Ascending aorta (tissue), 2 donors: ENCODE data around the gene EIPR1. TPM values are rescaled to one million over a fixed set of nuclear protein-coding genes. Genes with fewer than 3 reads are reported as not detected.

ENCODE experiments used
- DNase-seq, 2 donors: peaks; one replicate each; pipeline ENCODE4 v3.0.0-alpha.2; 2019; ENCODE audit warnings: low spot score in 2 of 2
- H3K27ac ChIP-seq, 2 donors: fragments of 200-600 bp; sonication (generic); one replicate each; pipeline ENCODE4 v1.5.1; 2016 to 2017; ENCODE audit warnings: mild to moderate bottlenecking in 1 of 2
- H3K27me3 ChIP-seq: fragments of 200-600 bp; sonication (generic); one replicate; pipeline ENCODE4 v1.5.1; 2017
- H3K36me3 ChIP-seq, 2 donors: fragments of 200-600 bp; sonication (generic); one replicate each; pipeline ENCODE4 v1.5.1; 2016
- H3K4me1 ChIP-seq, 2 donors: fragments of 200-600 bp; sonication (generic); one replicate each; pipeline ENCODE4 v1.5.1; 2016 to 2017; ENCODE audit warnings: mild to moderate bottlenecking in 1 of 2
- H3K4me3 ChIP-seq, 2 donors: fragments of 200-600 bp; sonication (generic); one replicate each; pipeline ENCODE4 v1.5.1; 2016 to 2017; ENCODE audit warnings: mild to moderate bottlenecking in 1 of 2
- H3K9me3 ChIP-seq, 2 donors: fragments of 200-600 bp; sonication (generic); one replicate each; pipeline ENCODE4 v1.5.1; 2016
- intact Hi-C: fragments of 100-400 bp; cut with DNase I; formaldehyde crosslinking; loops from one replicate; pipeline ENCODE4 v1.15.1; 2023
- total RNA-seq: library from RNA; depleted of rRNA; stranded (reverse); fragments of >200 nt; gene quantifications from one replicate; pipeline ENCODE4 v1.1.0, GENCODE V29; 2016
- TF ChIP-seq, protein P1 (sequence below), 3 experiments: fragments of 200-600 bp in 2 of 3; fragments of 450-650 bp in 1 of 3; sonication (generic) in 2 of 3; IDR thresholded peaks; one replicate each; pipeline ENCODE4 v1.5.1; 2016 to 2019; ENCODE audit warnings: antibody characterized with exemption in 3 of 3, mild to moderate bottlenecking in 1 of 3, moderate library complexity in 1 of 3

The EIPR1 gene
- total RNA-seq, 1 donor from 2014 or later: 14.5 TPM

DNA sequence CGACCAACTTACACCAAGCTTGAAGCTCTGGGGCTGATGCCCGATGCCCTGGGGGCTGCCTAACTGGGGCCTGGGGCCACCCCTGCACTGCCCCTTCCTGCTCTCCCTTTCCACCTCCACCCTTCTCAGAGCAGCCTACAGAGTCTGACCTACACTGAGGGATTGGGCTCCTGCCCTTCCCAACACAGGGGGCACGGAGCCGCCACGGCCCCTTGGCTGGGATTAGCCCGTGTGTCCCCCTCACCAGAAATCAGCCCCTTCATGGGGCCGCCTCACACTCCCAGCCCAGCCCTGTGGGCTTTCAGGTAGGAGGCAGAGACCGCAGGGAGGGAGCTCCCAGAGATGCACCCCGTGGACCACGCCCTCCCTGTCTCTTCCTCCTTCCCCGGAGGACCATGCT lies 198.0 kb downstream of the EIPR1 start:
- Histone ChIP-seq H3K27me3 (no peaks in the 10 kb centered on the region), H3K9me3 (no peaks in the 10 kb centered on the region), H3K27ac (no peak overlapping the region), H3K4me1 (no peaks in the 10 kb centered on the region), H3K4me3 (no peak overlapping the region), H3K36me3 (peaks cover 0 to 5% of the 10 kb centered on the region in 2 donors)
- TF ChIP-seq, protein P1, sequence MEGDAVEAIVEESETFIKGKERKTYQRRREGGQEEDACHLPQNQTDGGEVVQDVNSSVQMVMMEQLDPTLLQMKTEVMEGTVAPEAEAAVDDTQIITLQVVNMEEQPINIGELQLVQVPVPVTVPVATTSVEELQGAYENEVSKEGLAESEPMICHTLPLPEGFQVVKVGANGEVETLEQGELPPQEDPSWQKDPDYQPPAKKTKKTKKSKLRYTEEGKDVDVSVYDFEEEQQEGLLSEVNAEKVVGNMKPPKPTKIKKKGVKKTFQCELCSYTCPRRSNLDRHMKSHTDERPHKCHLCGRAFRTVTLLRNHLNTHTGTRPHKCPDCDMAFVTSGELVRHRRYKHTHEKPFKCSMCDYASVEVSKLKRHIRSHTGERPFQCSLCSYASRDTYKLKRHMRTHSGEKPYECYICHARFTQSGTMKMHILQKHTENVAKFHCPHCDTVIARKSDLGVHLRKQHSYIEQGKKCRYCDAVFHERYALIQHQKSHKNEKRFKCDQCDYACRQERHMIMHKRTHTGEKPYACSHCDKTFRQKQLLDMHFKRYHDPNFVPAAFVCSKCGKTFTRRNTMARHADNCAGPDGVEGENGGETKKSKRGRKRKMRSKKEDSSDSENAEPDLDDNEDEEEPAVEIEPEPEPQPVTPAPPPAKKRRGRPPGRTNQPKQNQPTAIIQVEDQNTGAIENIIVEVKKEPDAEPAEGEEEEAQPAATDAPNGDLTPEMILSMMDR (IDR thresholded peaks at IDR 0.05): no peak
- no peak for DNase-seq
- intact Hi-C loops: no loop called here

DNA sequence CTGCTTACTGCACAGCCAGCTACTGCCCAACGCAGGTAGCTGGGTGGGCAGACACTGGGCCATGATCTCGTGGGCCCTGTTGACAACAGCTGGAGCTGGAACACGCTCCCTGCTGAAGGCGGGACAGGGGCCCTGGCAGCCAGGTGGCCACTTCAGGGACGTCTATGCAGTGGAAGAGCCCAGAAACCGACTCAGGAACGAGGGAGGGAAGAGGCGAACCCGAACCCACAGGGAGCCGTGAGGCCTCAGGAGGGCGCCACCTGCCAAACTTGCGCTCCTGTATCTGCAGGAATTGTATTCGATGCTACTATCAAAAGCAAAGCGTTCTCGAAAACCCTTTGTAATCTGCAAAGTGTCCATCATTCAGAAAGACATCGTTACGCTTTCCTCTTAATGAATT lies 198.4 kb downstream of the EIPR1 start:
- TF ChIP-seq, protein P1 (IDR thresholded peaks at IDR 0.05): no peak
- Histone ChIP-seq H3K4me3 (no peak overlapping the region), H3K27me3 (no peaks in the 10 kb centered on the region), H3K36me3 (peaks cover 0 to 5% of the 10 kb centered on the region in 2 donors), H3K9me3 (no peaks in the 10 kb centered on the region), H3K4me1 (no peaks in the 10 kb centered on the region), H3K27ac (no peak overlapping the region)
- intact Hi-C loops: no loop called here
- no peak for DNase-seq

DNA sequence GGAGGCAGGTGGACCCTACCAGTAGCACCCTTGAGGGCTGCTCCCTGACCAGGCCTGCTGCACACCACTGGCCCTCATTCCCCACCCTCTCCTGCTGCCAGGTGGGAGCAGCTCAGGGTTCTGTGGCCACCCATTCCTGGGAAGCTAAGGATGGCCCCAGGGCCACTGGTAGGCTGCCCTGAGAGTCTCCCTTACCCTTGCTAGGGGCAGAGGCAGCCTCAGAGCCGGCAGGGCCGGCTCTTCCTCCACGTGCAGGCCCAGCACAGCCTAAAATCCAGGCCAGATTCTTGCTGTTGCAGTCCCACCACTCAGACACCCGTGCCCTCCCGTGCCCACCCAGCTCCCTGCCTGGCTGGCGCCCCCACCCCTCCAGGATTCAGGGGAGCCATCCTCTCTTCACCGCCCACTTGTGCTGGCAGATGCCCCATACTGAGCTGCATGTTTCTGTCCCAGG lies 199.0 kb downstream of the EIPR1 start:
- no peak for DNase-seq
- Histone ChIP-seq H3K9me3 (no peaks in the 10 kb centered on the region), H3K27ac (no peak overlapping the region), H3K36me3 (peaks cover 0 to 5% of the 10 kb centered on the region in 2 donors), H3K4me3 (no peak overlapping the region), H3K27me3 (no peaks in the 10 kb centered on the region), H3K4me1 (no peaks in the 10 kb centered on the region)
- TF ChIP-seq, protein P1 (IDR thresholded peaks at IDR 0.05): no peak
- intact Hi-C loops: no loop called here

DNA sequence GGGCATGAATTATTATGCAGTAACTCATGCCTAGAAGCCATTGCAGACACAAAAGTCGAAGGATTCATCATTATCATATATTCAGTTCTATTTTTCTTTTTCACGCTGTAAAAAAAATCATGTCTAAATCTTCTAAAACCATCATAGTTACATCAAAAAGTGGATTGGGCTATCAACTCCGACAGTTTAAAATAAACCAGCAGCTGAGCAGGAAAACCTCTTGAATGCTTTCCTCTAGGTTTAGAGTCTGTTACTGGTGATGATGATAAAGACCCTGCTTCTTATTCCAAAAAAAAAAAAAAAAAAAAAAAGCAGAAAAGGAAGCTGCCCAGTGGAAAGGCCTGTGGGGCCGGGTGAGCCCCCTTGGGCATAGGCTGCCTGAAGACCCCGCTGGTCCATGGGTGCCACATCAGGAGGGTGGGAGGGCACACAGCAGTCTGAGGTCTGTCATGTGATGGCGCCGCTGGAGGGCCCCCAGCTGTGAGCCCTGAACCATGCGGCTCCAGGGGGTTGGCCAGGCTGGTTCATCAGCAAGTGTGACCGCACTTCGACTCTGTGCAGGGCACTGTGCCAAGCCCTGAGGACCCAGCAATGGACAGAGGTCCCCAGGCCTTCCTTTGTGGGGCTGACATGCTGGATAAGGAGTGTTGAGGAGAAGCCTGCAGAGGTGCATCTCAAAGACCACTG lies 199.6 kb downstream of the EIPR1 start:
- no peak for DNase-seq
- no peak overlapping the region for H3K4me3 ChIP-seq
- H3K36me3 ChIP-seq: peaks cover 0 to 5% of the 10 kb centered on the region in 2 donors
- no peak overlapping the region for H3K27ac ChIP-seq
- no peaks in the 10 kb centered on the region for H3K9me3 ChIP-seq
- TF ChIP-seq, protein P1 (IDR thresholded peaks at IDR 0.05): no peak
- H3K27me3 ChIP-seq: no peaks in the 10 kb centered on the region
- intact Hi-C loops: no loop called here
- no peaks in the 10 kb centered on the region for H3K4me1 ChIP-seq

DNA sequence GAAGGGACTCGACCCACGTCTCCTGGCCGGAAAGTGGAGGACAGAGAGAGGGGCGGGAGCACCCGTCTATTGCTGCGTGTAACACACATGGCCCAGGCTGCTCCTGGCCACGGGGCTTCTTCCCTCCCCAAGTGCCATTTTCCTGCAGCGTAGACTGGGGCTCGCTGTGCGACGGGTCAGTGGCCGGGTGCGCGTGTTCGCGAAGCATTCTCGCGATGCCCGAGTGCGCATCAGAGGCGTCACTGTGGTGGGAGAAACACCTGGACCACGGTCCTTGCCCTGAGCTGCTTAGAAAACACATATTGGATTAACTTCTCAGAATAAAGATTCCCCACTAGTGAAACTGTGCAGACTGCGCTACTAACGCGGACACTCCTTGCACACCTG lies 200.8 kb downstream of the EIPR1 start:
- TF ChIP-seq, protein P1 (IDR thresholded peaks at IDR 0.05): no peak
- no peaks in the 10 kb centered on the region for H3K4me1 ChIP-seq
- no peak overlapping the region for H3K4me3 ChIP-seq
- no peak for DNase-seq
- H3K27me3 ChIP-seq: no peaks in the 10 kb centered on the region
- H3K36me3 ChIP-seq: peaks cover 0 to 5% of the 10 kb centered on the region in 2 donors
- intact Hi-C loops: no loop called here
- H3K9me3 ChIP-seq: no peaks in the 10 kb centered on the region
- H3K27ac ChIP-seq: no peak overlapping the region
